ENCODE results near the gene DIP2C.

The DIP2C gene

GRCh38 chr10:621981-622740 lies 67.3 kb downstream of the DIP2C start:
- DNase-seq (ENCODE audit: extremely low spot score): no peak
- ChIA-PET CTCF (no interaction called here), POLR2A (no interaction called here)
- TF ChIP-seq PKNOX1 (IDR thresholded peaks at IDR 0.05) (no peak), SUZ12 (IDR thresholded peaks at IDR 0.05) (no peak), ARNT (IDR thresholded peaks at IDR 0.05) (no peak), HDGF (IDR thresholded peaks at IDR 0.05; ENCODE audit: borderline replicate concordance) (no peak), LEF1 (IDR thresholded peaks at IDR 0.05; ENCODE audit: borderline replicate concordance) (no peak), FOXA1 (IDR thresholded peaks at IDR 0.05) (no peak), ELF4 (IDR thresholded peaks at IDR 0.05) (no peak), FOXK2 (IDR thresholded peaks at IDR 0.05) (no peak), CTBP1 (IDR thresholded peaks at IDR 0.05; ENCODE audit: borderline replicate concordance) (no peak), ZNF384 (IDR thresholded peaks at IDR 0.05) (no peak)

DNA sequence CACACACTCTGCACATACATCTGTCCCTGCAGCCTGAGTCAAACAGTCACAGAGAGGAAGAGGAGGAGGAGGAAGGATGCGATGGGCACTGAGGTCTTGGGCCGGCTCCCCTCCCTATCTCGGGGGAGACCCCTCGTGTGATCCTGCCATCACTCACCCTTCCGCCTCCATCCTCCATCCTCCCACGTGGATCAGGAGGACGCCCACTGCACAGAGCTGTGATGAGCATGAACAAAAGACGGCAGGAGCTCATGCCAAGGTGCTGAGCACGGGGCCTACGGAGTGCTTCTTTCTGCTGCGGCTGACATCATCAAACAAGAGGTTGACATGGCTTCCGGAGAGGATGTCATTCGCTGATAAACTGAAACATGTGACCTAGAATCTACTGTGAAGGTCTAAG lies 68.0 kb downstream of the DIP2C start:
- no peak for DNase-seq (ENCODE audit: extremely low spot score)
- POLR2A ChIA-PET: no interaction called here
- CTCF ChIA-PET: no interaction called here
- no peak for TF ChIP-seq FOXA1 (IDR thresholded peaks at IDR 0.05)
- TF ChIP-seq HDGF (IDR thresholded peaks at IDR 0.05; ENCODE audit: borderline replicate concordance): no peak

DNA sequence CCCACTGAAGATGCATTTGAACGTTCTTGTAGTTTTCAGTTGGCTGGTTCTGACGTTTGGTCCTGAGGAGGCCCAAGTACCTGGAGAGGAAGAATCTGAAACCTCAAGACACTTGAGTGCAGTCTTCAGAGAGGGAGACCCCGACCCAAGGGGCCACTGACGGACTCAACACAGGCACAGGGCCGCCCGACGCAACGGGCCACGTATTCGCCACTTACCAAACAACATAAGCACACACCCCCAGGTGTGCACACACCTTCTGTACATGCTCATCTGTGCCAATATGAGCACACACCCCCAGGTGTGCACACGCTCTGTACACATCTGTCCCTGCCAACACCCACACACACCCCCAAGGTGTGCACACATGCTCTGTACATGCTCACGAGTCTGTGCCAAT lies 68.5 kb downstream of the DIP2C start:
- ChIA-PET POLR2A (no interaction called here), CTCF (no interaction called here)
- TF ChIP-seq CTBP1 (IDR thresholded peaks at IDR 0.05; ENCODE audit: borderline replicate concordance) (no peak), FOXM1 (IDR thresholded peaks at IDR 0.05; ENCODE audit: borderline replicate concordance) (no peak), ZNF384 (IDR thresholded peaks at IDR 0.05) (no peak), SUZ12 (IDR thresholded peaks at IDR 0.05) (no peak), ELF4 (IDR thresholded peaks at IDR 0.05) (no peak), NFRKB (IDR thresholded peaks at IDR 0.05) (no peak), FOXK2 (IDR thresholded peaks at IDR 0.05) (no peak), FOXA1 (IDR thresholded peaks at IDR 0.05) (no peak), SP1 (IDR thresholded peaks at IDR 0.05) (no peak), PKNOX1 (IDR thresholded peaks at IDR 0.05) (no peak), TARDBP (IDR thresholded peaks at IDR 0.05) (no peak), HDGF (IDR thresholded peaks at IDR 0.05; ENCODE audit: borderline replicate concordance) (no peak), ARNT (IDR thresholded peaks at IDR 0.05) (no peak), L3MBTL2 (conservative IDR thresholded peaks at IDR 0.05) (no peak), BHLHE40 (IDR thresholded peaks at IDR 0.05; ENCODE audit: borderline replicate concordance) (no peak)

GRCh38 chr10:620417-620816 lies 69.1 kb downstream of the DIP2C start:
- no peak for DNase-seq (ENCODE audit: extremely low spot score)
- TF ChIP-seq ZNF384 (IDR thresholded peaks at IDR 0.05) (no peak), BHLHE40 (IDR thresholded peaks at IDR 0.05; ENCODE audit: borderline replicate concordance) (no peak), FOXK2 (IDR thresholded peaks at IDR 0.05) (no peak), CTBP1 (IDR thresholded peaks at IDR 0.05; ENCODE audit: borderline replicate concordance) (no peak), ARNT (IDR thresholded peaks at IDR 0.05) (no peak), HDGF (IDR thresholded peaks at IDR 0.05; ENCODE audit: borderline replicate concordance) (no peak), FOXM1 (IDR thresholded peaks at IDR 0.05; ENCODE audit: borderline replicate concordance) (no peak), PKNOX1 (IDR thresholded peaks at IDR 0.05) (no peak), TARDBP (IDR thresholded peaks at IDR 0.05) (no peak)
- CTCF ChIA-PET: no interaction called here
- POLR2A ChIA-PET: no interaction called here

More for the DNA sequence above, 68.5 kb downstream of the DIP2C start:
- DNase-seq (ENCODE audit: extremely low spot score): no peak

DNA sequence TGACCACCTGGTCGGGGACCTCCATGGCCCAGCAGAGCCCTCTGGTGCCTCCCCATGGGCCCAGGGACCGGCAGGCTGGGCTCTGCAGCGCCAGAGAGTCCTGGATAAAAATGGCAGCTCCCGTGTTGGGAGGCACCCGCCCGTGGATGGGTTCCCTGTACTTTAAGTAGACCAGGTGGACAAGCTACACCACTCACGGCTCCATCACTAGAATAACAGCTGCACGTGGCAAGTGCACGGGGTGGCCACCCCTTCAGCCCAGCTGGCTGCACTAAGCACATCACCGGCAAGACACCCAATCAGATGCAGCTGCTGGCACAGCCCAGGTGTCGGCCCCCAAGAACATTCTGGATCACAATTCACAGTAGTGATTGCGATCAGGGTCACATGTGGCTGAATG lies 69.8 kb downstream of the DIP2C start:
- POLR2A ChIA-PET: no interaction called here
- no peak for DNase-seq (ENCODE audit: extremely low spot score)
- TF ChIP-seq FOXK2 (IDR thresholded peaks at IDR 0.05) (no peak), BHLHE40 (IDR thresholded peaks at IDR 0.05; ENCODE audit: borderline replicate concordance) (no peak), TARDBP (IDR thresholded peaks at IDR 0.05) (no peak), SUZ12 (IDR thresholded peaks at IDR 0.05) (no peak), FOXA1 (IDR thresholded peaks at IDR 0.05) (no peak), ARNT (IDR thresholded peaks at IDR 0.05) (no peak), SP1 (IDR thresholded peaks at IDR 0.05) (no peak), FOXM1 (IDR thresholded peaks at IDR 0.05; ENCODE audit: borderline replicate concordance) (no peak), ZNF384 (IDR thresholded peaks at IDR 0.05) (no peak)
- CTCF ChIA-PET: interaction anchor here (0.7 kb wide), 1 partner anchor 9 kb away, joined by 3 read pairs; no protein-coding TSS in a partner anchor

DNA sequence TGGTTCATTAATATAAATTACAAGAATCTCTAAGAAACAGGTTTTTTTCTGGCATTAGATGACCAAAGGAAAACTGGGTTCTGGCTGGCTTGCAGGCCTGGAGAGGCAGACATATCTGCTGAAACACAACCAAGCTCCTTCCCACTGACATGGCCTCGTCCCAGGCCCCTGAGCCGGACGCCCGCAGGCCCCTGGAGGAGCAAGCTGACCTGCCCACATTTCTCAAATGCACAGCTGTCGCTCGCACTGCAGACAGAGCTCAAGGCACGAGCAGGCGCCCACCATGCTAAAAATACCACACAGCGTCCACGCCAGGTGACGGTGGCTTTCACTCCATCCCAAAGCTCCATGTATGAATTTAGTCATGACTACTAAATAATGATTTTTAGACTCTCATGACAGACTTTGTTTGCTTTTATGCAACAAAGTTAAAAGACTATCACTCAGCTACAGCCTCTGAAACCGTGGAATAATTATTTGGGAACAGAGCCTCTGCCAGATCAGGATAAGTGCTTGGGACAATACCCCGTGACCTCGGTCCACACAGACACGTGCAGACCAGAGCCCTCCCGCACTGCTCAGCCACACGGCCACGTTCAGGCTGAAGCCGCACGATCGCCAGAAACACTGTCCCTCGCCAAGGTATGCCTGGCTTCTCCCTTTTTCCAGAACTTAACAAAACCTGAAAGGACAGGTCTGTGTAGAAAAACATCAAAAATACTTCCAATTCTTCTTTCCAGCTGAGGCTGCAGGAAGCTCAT lies 71.1 kb downstream of the DIP2C start:
- CTCF ChIA-PET: no interaction called here
- TF ChIP-seq TARDBP (IDR thresholded peaks at IDR 0.05): no peak
- no peak for TF ChIP-seq LEF1 (IDR thresholded peaks at IDR 0.05; ENCODE audit: borderline replicate concordance)
- TF ChIP-seq L3MBTL2 (conservative IDR thresholded peaks at IDR 0.05): no peak
- no peak for TF ChIP-seq ZNF384 (IDR thresholded peaks at IDR 0.05)
- no peak for TF ChIP-seq ELF4 (IDR thresholded peaks at IDR 0.05)
- no peak for TF ChIP-seq PKNOX1 (IDR thresholded peaks at IDR 0.05)
- TF ChIP-seq BHLHE40 (IDR thresholded peaks at IDR 0.05; ENCODE audit: borderline replicate concordance): no peak
- no peak for TF ChIP-seq FOXK2 (IDR thresholded peaks at IDR 0.05)
- DNase-seq (ENCODE audit: extremely low spot score): no peak
- POLR2A ChIA-PET: no interaction called here

All from HEK293T (cell line).